Activated CD8-positive, alpha-beta memory T cell treated with anti-CD3 and anti-CD28 coated beads for 4 hours (primary cell): Measurements from ENCODE around the gene RPL19.

Experiments used
- DNase-seq, 2 donors: peaks; one replicate each; pipeline ENCODE4 v3.0.0-alpha.2; 2020; ENCODE audit warnings: low read depth in 2 of 2

The RPL19 gene

GRCh38 chr17:39223907-39224777, 24.1 kb downstream of the RPL19 start:
- DNase-seq, result no peak

- DNase-seq, result no peak
These were observed 24.8 kb downstream of the RPL19 start for GRCh38 chr17:39224778-39225307.

GRCh38 chr17:39225308-39225958, 25.4 kb downstream of the RPL19 start, which contains the start of gene STAC2:
TSS of gene STAC2 (minus strand) at chr17:39225945. CDS start at chr17:39225502, 443 bp downstream.
- DNase-seq, result no peak

- peak; percentile 37 to 43 for DNase-seq
These were observed 26.0 kb downstream of the RPL19 start for GRCh38 chr17:39225959-39226683.

GRCh38 chr17:39227364-39227919, 27.4 kb downstream of the RPL19 start:
- DNase-seq, result no peak

- DNase-seq, result no peak
These were observed 29.3 kb downstream of the RPL19 start for GRCh38 chr17:39229274-39229913.

GRCh38 chr17:39230361-39230760, 30.3 kb downstream of the RPL19 start:
- DNase-seq, result no peak

GRCh38 chr17:39231091-39231561, 31.0 kb downstream of the RPL19 start:
- no peak for DNase-seq

DNA sequence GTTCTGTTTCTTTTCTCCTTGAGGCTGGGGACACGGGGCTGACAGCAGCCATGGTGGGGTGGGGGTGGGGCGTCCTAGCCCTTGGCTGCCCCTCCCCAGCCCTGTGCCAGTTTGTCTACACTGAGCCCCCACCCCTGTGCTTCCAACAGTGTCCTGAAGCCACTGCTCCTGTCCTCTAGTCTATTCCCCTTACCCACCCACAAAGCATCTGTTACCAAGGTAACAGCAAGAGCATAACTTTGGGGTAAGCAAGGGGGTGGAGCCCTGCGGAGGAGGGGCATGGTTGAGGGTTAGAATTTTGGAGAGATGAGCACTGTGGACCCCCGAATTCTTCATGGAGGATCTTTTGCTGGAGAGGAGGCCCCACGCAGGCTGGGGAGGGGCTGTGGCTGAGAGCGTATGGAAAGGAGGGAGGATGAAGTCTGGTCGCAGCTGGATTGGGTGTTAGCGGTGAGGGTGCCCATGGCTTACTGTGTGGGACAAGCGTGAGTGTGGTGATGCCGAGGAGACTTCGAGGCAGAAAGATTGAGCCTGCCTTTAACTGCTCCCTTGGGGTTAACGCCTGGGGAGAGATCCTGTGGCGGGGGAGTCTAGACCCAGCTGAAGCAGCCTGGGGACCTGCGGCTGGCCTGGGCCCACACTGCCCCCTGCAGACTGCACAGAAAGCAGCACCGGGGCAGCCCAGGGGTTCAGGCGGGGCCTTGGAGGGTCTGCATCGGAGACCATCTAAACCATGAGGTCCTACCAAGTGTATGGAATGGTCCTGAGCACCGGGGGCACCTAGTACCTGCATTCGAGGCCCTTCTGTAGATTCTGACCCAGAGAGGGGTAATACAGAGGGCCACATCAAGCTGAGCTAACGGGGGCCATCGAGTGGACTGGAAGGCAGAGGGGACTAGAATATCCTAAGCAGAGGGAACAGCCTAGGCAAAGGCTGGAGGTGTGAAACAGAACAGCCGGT, 31.8 kb downstream of the RPL19 start:
- peak; percentile 37 to 43 for DNase-seq

DNA sequence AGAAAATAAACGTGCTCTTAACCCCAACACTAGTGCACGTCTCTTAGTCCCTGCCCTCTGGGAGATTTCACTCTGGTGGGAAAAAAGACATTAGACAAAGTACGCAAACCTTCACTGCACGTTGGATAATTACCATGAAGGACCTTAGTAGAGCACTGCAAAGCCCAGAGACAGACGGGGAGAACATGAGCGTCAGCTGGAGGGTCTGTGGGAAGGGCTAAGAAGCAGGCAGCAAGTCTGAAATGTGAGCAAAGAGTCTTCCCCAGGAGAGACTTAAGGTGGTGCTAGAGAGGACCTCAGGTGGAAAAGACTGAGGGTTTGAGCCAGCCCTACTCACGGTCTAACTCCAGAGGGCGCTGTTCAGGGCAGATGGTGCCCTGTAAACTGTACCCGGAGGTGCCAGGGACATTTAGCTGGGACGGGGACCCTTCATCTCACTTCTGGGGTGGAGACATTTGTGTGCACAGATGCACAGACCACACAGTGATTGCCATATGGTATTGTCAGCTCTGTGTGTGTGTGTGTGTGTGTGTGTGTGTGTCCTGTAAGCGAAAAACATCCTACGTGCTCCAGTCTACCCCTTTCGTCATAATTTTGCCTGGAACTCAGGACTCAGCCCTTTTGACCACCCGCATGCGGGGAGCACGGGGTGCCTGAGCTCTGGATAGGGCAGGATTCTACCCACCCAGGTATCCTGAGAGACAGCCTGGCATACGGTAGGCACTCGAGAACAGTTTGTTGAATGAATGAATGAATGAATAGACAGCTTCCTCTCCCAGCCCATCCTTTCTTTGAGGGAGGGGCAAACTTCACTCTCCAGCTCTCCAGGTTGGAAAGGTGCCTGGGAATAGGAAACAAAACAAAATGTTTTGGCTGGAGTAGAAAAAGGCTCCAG, 35.7 kb downstream of the RPL19 start:
- DNase-seq, result no peak

GRCh38 chr17:39236450-39236927, 36.4 kb downstream of the RPL19 start:
- no peak for DNase-seq

GRCh38 chr17:39236981-39237441, 36.9 kb downstream of the RPL19 start:
- no peak for DNase-seq

GRCh38 chr17:39237586-39237985, 37.5 kb downstream of the RPL19 start:
- no peak for DNase-seq

GRCh38 chr17:39238311-39238972, 38.4 kb downstream of the RPL19 start:
- peak; percentile 49 to 76 for DNase-seq

- peak; percentile 28 to 29 for DNase-seq
These were observed 39.7 kb downstream of the RPL19 start for GRCh38 chr17:39239640-39240314.

DNA sequence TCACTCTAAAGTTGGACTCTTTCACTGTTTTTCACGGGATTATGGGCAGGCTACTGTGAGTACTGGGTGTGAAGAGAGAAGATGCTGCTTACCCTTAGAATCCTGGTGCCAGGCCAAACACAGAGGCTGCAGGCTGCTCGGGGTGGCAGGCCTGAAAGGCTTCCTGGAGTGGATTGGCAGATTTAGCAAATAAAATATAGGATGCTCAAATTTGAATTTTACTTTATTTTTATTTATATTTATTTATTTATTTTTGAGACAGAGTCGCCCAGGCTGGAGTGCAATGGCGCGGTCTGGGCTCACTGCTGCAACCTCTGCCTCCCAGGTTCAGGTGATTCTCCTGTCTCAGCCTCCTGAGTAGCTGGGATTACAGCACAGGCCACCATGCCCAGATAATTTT, 40.5 kb downstream of the RPL19 start:
- no peak for DNase-seq

GRCh38 chr17:39243155-39243554, 43.1 kb downstream of the RPL19 start:
- DNase-seq, result no peak
